HCT116 (cell line): ENCODE data around the gene DNAH10. TPM values are rescaled to one million over a fixed set of nuclear protein-coding genes. Genes with fewer than 3 reads are reported as not detected.

ENCODE experiments used
- ATAC-seq: fragments of 200-7000 bp; cut with Tn5 transposase; 2 replicates; pipeline ENCODE4 v1.9.1; 2020; ENCODE audit warnings: mild to moderate bottlenecking, moderate library complexity
- BruUV-seq: library from RNA; stranded (reverse); fragments of 400-500 nt; replicated peaks from 2 replicates; lab custom pipeline; 2021; lab: Mats Ljungman, UMichigan
- CTCF ChIA-PET: fragments of 300-600 bp; sonication (Branson Sonifier 250); formaldehyde crosslinking; loops from one replicate; lab custom pipeline; 2021; ENCODE audit warnings: antibody characterized with exemption; lab: Charles Lee
- POLR2A ChIA-PET: fragments of 300-600, 350-600 bp; sonication (Branson Sonifier 250); formaldehyde crosslinking; loops from one replicate; lab custom pipeline; 2021; ENCODE audit warnings: antibody characterized with exemption; lab: Charles Lee
- RAD21 ChIA-PET, 2 experiments: fragments of 300-600 bp; sonication (Branson Sonifier 250); formaldehyde crosslinking; loops; one replicate each; lab custom pipeline; 2023; ENCODE audit warnings: low total read pairs in 2 of 2; ENCODE audit not compliant: uncharacterized antibody in 2 of 2, unreplicated experiment in 2 of 2, low non-redundant PET in 1 of 2; lab: Charles Lee
- DNase-seq: peaks from one replicate; pipeline ENCODE4 v3.0.0-alpha.2; 2010; ENCODE audit warnings: low read depth, low spot score
- H2AFZ ChIP-seq: fragments of 200-600 bp; shearing (Covaris generic), sonication (generic); 2 replicates; pipeline ENCODE4 v1.6.1; 2017; ENCODE audit warnings: low read depth, mixed run types, mixed read lengths, antibody characterized with exemption, low read length; ENCODE audit not compliant: poor library complexity, severe bottlenecking
- H3K27ac ChIP-seq: 2 replicates; pipeline ENCODE4 v1.5.1; 2012; ENCODE audit warnings: low read depth, low read length
- H3K27me3 ChIP-seq: fragments of 200-600 bp; sonication (generic); 2 replicates; pipeline ENCODE4 v1.6.1; 2016; ENCODE audit warnings: mixed run types, low read length, mixed read lengths; ENCODE audit not compliant: insufficient read depth
- H3K36me3 ChIP-seq, 2 experiments: fragments of 200-500 bp in 1 of 2; fragments of 200-600 bp in 1 of 2; sonication (Bioruptor generic) in 1 of 2; sonication (generic) in 1 of 2; 2 replicates each; pipeline versions ENCODE4 v1.5.1 to v1.6.1; 2014 to 2016; ENCODE audit warnings: low read length in 2 of 2, inconsistent platforms in 1 of 2, mixed read lengths in 1 of 2, mixed run types in 1 of 2; ENCODE audit not compliant: insufficient read depth in 2 of 2, control insufficient read depth in 1 of 2
- H3K4me1 ChIP-seq, 2 experiments: fragments of 200-600 bp in 1 of 2; sonication (generic) in 1 of 2; 2 replicates each; pipeline versions ENCODE4 v1.5.1 to v1.6.1; 2012 to 2017; ENCODE audit warnings: low read length in 2 of 2, inconsistent platforms in 1 of 2, mild to moderate bottlenecking in 1 of 2, mixed read lengths in 1 of 2, mixed run types in 1 of 2, moderate library complexity in 1 of 2; ENCODE audit not compliant: insufficient read depth in 2 of 2, control insufficient read depth in 1 of 2
- H3K4me2 ChIP-seq: fragments of 200-600 bp; sonication (generic); 2 replicates; pipeline ENCODE4 v1.6.1; 2017; ENCODE audit warnings: mixed run types, low read length, mixed read lengths
- H3K4me3 ChIP-seq, 2 experiments: fragments of 200-600 bp in 1 of 2; sonication (generic) in 1 of 2; replicated peaks in 1 of 2; 2 replicates each; pipeline ENCODE4 v1.5.1; 2011 to 2016; ENCODE audit warnings: low read length in 2 of 2, control low read depth in 1 of 2, low read depth in 1 of 2, mild to moderate bottlenecking in 1 of 2, mixed read lengths in 1 of 2, mixed run types in 1 of 2
- H3K79me2 ChIP-seq: fragments of 200-600 bp; sonication (generic); 2 replicates; pipeline ENCODE4 v1.6.1; 2017; ENCODE audit warnings: mild to moderate bottlenecking, mixed run types, low read length, moderate library complexity, mixed read lengths; ENCODE audit not compliant: insufficient read depth
- H3K9ac ChIP-seq: fragments of 200-600 bp; sonication (generic); 2 replicates; pipeline ENCODE4 v1.6.1; 2016; ENCODE audit warnings: low read length, mixed read lengths
- H3K9me2 ChIP-seq: fragments of 200-600 bp; sonication (generic), shearing (Covaris generic); 2 replicates; pipeline ENCODE4 v1.6.1; 2017; ENCODE audit warnings: mixed run types, mild to moderate bottlenecking, moderate library complexity; ENCODE audit not compliant: insufficient read depth
- H3K9me3 ChIP-seq, 2 experiments: fragments of 200-500 bp in 1 of 2; fragments of 200-600 bp in 1 of 2; sonication (Bioruptor generic) in 1 of 2; sonication (generic) in 1 of 2; 2 replicates each; pipeline ENCODE4 v1.6.1; 2014 to 2017; ENCODE audit warnings: low read length in 2 of 2, mixed read lengths in 2 of 2, inconsistent platforms in 1 of 2, low read depth in 1 of 2, mild to moderate bottlenecking in 1 of 2, mixed run types in 1 of 2, moderate library complexity in 1 of 2; ENCODE audit not compliant: control insufficient read depth in 1 of 2, insufficient read depth in 1 of 2
- H4K20me1 ChIP-seq: fragments of 200-600 bp; sonication (generic), shearing (Covaris generic); 2 replicates; pipeline ENCODE4 v1.6.1; 2017; ENCODE audit warnings: mixed run types, mild to moderate bottlenecking, moderate library complexity; ENCODE audit not compliant: insufficient read depth
- CBX3 ChIP-seq: IDR thresholded peaks from 2 replicates; pipeline ENCODE4 v1.6.1; 2012; ENCODE audit warnings: low read depth
- EZH2 ChIP-seq: fragments of 200-600 bp; sonication (generic); IDR thresholded peaks from 2 replicates; pipeline ENCODE4 v1.6.1; 2017; ENCODE audit warnings: antibody characterized with exemption, mixed run types
- RAD21 ChIP-seq: IDR thresholded peaks from 2 replicates; pipeline ENCODE4 v1.6.1; 2012; ENCODE audit warnings: low read depth, mild to moderate bottlenecking
- YY1 ChIP-seq: IDR thresholded peaks from 2 replicates; pipeline ENCODE4 v1.6.1; 2011; ENCODE audit warnings: low read length, low read depth, moderate library complexity, mild to moderate bottlenecking; ENCODE audit not compliant: insufficient replicate concordance; ENCODE audit errors: extremely low read depth
- ZFX ChIP-seq: fragments of 450-650 bp; IDR thresholded peaks from 2 replicates; pipeline ENCODE4 v1.6.1; 2017
- intact Hi-C: fragments of 100-400 bp; cut with micrococcal nuclease; formaldehyde crosslinking; loops from 2 replicates; pipeline ENCODE4 v1.10.0; 2022
- total RNA-seq: library from RNA; stranded (reverse); gene quantifications from one replicate; pipeline ENCODE4 v1.2.1, GENCODE V29; 2021; ENCODE audit not compliant: unreplicated experiment

Gene DNAH10
- total RNA-seq, 1 experiment from 2014 or later, result 1.3 TPM

GRCh38 chr12:123859035-123859434, 96.9 kb downstream of the DNAH10 start:
- no peaks in the 10 kb centered on the region for H3K9me2 ChIP-seq
- TF ChIP-seq YY1, result no peak
- TF ChIP-seq EZH2, result no peak
- ChIA-PET POLR2A (no interaction called here), CTCF (no interaction called here), RAD21 (no interaction called here)
- no peaks in the 10 kb centered on the region for H4K20me1 ChIP-seq
- H3K9ac ChIP-seq, result no peak overlapping the region
- H3K79me2 ChIP-seq, result no peaks in the 10 kb centered on the region
- no peak overlapping the region for H2AFZ ChIP-seq
- no peak overlapping the region for H3K27ac ChIP-seq
- no peak overlapping the region for H3K4me2 ChIP-seq
- DNase-seq, result no peak
- no peaks in the 10 kb centered on the region for H3K36me3 ChIP-seq
- H3K9me3 ChIP-seq, result no peaks in the 10 kb centered on the region
- no peaks in the 10 kb centered on the region for H3K4me1 ChIP-seq
- no TSS peak for BruUV-seq
- H3K27me3 ChIP-seq, result no peaks in the 10 kb centered on the region
- no peak; the same call in 1 of the 2 replicates for ATAC-seq
- no peak overlapping the region for H3K4me3 ChIP-seq
- intact Hi-C loops, result no loop called here

GRCh38 chr12:123860377-123860776, 98.3 kb downstream of the DNAH10 start:
- H3K9me3 ChIP-seq, result no peaks in the 10 kb centered on the region
- CTCF ChIA-PET, result no interaction called here

More at GRCh38 chr12:123860377-123860776, 98.3 kb downstream of the DNAH10 start:
- ChIA-PET POLR2A (no interaction called here), RAD21 (no interaction called here)
- ATAC-seq (no peak), DNase-seq (no peak)
- Histone ChIP-seq H2AFZ (no peak overlapping the region), H3K4me1 (no peaks in the 10 kb centered on the region), H3K27ac (no peak overlapping the region), H3K79me2 (no peaks in the 10 kb centered on the region), H4K20me1 (no peaks in the 10 kb centered on the region), H3K4me3 (no peak overlapping the region), H3K27me3 (no peaks in the 10 kb centered on the region), H3K36me3 (no peaks in the 10 kb centered on the region), H3K9me2 (no peaks in the 10 kb centered on the region), H3K4me2 (no peak overlapping the region), H3K9ac (no peak overlapping the region)
- intact Hi-C loops, result no loop called here
- TF ChIP-seq EZH2 (no peak), RAD21 (0 out of 2 replicates have a peak, but pooled peaks have one; percentile 3), CBX3 (no peak), ZFX (no peak)
- BruUV-seq, result no TSS peak
